Activated T-helper 1 cell treated with anti-CD3 and anti-CD28 coated beads, Interleukin-12 subunit alpha, Interleukin-12 subunit beta, Interleukin-2, Interleukin-4 antibody, amounts not matched to agents 30 ng/mL and 10 ng/mL and 1 ng/mL, durations not matched to agents 14 hours and 24 hours and 36 hours (primary cell): ENCODE data around the gene SRCIN1. TPM values are rescaled to one million over a fixed set of nuclear protein-coding genes. Genes with fewer than 3 reads are reported as not detected.

Experiments
- DNase-seq: peaks from one replicate; pipeline ENCODE4 v3.0.0; 2021; ENCODE audit warnings: low spot score
- H3K27ac Mint-ChIP-seq: one replicate; pipeline ENCODE4 v1.8.0; 2021; ENCODE audit warnings: mild to moderate bottlenecking, mixed read lengths
- H3K27me3 Mint-ChIP-seq: one replicate; pipeline ENCODE4 v1.8.0; 2022; ENCODE audit warnings: mild to moderate bottlenecking, moderate library complexity, mixed read lengths; ENCODE audit not compliant: insufficient read depth
- H3K36me3 Mint-ChIP-seq: one replicate; pipeline ENCODE4 v1.8.0; 2021; ENCODE audit warnings: low read depth, mixed read lengths
- H3K4me1 Mint-ChIP-seq: one replicate; pipeline ENCODE4 v1.8.0; 2021; ENCODE audit warnings: low read depth, mixed read lengths
- H3K4me3 Mint-ChIP-seq: one replicate; pipeline ENCODE4 v1.8.0; 2021; ENCODE audit warnings: mild to moderate bottlenecking, moderate library complexity, mixed read lengths
- H3K9me3 Mint-ChIP-seq: one replicate; pipeline ENCODE4 v1.8.0; 2021; ENCODE audit warnings: mixed read lengths
- intact Hi-C: fragments of 100-400 bp; cut with micrococcal nuclease; formaldehyde crosslinking; loops from one replicate; pipeline ENCODE4 v1.15.1; 2024
- total RNA-seq: library from RNA; stranded (reverse); gene quantifications from 2 replicates; pipeline ENCODE4 v1.2.3, GENCODE V29; 2022

Gene SRCIN1
- total RNA-seq, 1 donor from 2014 or later = 0.44 TPM

DNA sequence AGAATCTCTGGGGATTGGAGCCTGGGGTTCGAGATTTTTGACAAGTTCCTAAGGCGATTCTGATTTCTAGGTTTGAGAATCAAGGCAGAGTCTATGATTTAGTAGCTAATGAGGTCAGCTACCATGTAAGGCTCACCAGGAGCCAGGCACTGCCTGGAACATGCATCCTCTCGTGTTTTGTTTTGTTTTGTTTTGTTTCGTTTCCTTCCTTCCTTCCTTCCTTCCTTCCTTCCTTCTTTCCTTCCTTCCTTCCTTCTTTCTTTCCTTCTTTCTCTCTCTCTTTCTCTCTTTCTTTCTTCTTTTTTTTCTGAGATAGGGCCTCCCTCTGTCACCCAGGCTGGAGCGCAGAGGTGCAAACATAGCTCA, 39.1 kb downstream of the SRCIN1 start:
- DNase-seq = no peak
- Mint-ChIP-seq H3K27me3 (peaks cover 75% of the 10 kb centered on the region), H3K4me3 (no peak overlapping the region), H3K4me1 (no peaks in the 10 kb centered on the region), H3K36me3 (no peaks in the 10 kb centered on the region), H3K9me3 (no peaks in the 10 kb centered on the region), H3K27ac (no peak overlapping the region)
- intact Hi-C loops = loop anchor here (10.0 kb wide), 1 partner anchor 1622 kb away; the partner anchor contains the start of gene AATF

DNA sequence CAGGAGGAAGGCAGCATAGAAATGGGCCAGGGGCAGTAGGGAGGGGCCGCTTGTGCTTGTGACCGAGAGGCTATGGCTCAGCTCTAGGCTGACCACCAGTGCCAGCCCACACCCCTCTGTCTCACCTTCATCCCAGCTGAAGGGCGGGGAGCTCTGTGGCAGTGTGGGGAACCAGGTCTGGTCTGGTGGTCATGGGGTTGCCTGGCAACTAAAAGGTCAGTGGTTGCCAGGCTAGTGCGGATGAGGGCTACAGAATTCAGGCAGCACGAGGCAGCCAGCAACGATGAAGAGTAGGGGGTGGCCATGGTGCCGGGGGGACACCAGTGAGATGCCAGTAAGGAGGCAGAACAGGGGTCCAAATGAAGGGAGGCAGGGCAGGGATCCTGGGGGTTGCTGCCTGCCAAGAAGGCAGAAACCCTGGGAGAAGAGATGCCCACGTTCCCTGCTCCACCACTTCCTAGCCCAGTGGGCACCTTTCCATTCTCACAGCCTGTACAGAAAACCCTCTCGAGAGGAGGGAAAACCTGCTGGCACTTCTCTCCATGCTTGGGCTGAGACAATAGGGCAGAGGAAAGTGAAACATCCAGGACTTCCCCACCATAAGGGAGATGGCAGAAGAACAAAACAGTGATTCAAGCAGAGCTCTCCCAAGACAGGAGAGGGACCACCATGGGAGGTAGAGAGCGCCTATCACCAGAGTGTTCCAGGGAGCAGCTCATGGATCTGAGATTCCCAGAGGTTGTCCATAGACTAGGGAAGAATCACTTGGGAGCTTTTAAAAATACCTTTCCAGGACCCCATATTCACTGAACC, 39.7 kb downstream of the SRCIN1 start:
- Mint-ChIP-seq H3K36me3 (no peaks in the 10 kb centered on the region), H3K9me3 (no peaks in the 10 kb centered on the region), H3K4me1 (no peaks in the 10 kb centered on the region), H3K27me3 (peaks cover 73% of the 10 kb centered on the region), H3K4me3 (no peak overlapping the region), H3K27ac (no peak overlapping the region)
- intact Hi-C loops = loop anchor here (10.0 kb wide), 1 partner anchor 1621 kb away; the partner anchor contains the start of gene AATF
- no peak for DNase-seq

DNA sequence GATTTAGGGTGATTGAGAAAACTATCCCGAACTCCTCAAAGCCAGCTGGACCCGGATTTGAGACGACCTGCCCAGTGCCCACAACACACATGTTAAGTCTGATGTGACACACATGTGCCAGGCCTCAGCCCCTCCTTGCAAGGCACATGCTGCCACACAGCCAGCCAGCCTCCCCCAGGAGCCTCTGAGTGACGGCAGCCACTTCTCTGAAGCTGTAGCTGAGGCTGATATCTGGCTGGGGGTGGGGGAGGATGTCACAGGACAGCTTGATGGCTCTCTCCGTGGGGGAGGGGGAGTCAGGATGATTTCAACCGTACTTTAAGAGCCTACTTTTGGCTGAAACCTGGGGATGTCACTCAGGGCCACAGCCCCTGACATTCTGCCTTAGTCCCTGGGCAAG, 40.9 kb downstream of the SRCIN1 start:
- DNase-seq = no peak

DNA sequence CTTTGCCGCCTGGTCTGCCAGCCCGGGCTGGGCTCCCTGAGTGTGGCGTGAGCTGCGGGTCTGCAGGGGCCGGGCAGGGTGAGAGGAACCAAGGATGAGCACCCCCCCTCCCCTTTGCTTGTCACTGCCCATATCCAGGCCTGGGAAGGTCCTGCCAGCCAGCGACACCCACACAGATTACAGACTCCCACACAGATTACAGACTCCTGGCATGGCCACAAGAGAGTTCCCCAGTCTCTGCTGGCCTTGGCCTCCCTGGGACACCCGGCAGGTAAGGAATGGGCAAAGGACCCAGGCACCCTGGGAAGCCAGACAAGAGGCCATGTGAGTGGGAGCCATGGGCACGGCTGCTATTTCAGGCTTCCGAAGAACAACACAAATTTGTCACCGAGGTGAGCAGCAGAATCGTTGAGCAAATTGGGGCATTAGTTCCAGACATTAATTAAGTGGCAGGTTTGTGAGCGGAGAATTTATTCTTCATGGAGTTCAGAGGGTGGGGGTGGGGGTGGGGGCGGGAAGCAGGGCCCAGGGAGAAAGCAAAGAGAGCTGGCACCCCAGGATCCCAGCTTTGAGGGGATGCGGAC, 41.4 kb downstream of the SRCIN1 start:
- Mint-ChIP-seq H3K4me3 (no peak overlapping the region), H3K27me3 (peaks cover 71% of the 10 kb centered on the region), H3K9me3 (no peaks in the 10 kb centered on the region), H3K27ac (no peak overlapping the region), H3K4me1 (peaks cover 12% of the 10 kb centered on the region), H3K36me3 (peaks cover 3% of the 10 kb centered on the region)
- intact Hi-C loops = loop anchor here (10.0 kb wide), 1 partner anchor 1620 kb away; the partner anchor contains the start of gene AATF
- DNase-seq = no peak

More for the DNA sequence above, 40.9 kb downstream of the SRCIN1 start:
- Mint-ChIP-seq H3K27me3 (peaks cover 72% of the 10 kb centered on the region), H3K4me3 (no peak overlapping the region), H3K27ac (no peak overlapping the region), H3K4me1 (peaks cover 7% of the 10 kb centered on the region), H3K36me3 (peaks cover 3% of the 10 kb centered on the region), H3K9me3 (no peaks in the 10 kb centered on the region)
- intact Hi-C loops = loop anchor here (10.0 kb wide), 1 partner anchor 1620 kb away; the partner anchor contains the start of gene AATF

DNA sequence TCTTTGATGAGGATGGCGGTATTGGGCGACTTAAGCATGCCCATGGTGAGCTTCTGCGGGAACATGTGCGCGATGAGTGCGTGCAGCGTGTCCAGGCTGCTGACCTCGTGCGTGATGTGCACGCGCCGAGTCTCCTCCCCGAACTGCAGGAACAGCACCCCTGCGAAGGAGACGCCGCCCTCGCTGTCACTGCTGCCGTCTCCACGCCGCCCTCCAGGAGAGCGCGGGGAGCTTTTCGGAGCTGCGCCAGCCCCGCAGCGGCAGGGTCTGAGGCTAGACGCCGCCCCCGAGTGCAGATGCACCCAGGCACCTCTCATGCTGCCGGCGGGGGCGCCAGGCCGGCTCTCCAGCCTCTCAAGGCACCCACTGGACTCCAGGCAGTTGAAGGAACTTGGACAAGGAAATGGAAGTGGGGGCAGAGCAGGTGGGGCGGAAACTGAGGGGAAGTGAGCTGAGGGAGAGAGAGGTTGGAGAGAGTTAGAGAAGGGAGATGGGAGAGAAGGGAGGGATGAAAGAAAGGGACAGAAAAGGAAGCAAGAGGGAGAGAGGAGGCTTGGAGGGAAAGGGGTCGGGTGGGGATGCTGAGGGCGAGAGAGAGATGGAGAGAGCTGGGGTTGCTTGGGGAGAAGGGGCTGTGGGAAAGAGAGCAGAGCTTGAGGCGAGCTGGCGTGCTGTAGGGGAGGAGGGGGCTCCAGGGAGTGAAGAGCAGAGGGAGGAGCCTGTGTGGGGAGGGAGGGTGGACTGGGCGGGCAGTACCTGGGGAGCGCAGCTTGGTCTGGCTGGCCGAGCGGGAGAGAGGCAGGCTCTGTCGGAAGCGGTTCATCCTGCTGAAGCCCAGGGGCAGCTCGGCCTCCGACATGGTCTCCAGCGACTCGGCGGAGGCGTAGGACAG, 42.1 kb downstream of the SRCIN1 start:
- intact Hi-C loops = loop anchor here (10.0 kb wide), 1 partner anchor 1619 kb away; the partner anchor contains the start of gene AATF

DNA sequence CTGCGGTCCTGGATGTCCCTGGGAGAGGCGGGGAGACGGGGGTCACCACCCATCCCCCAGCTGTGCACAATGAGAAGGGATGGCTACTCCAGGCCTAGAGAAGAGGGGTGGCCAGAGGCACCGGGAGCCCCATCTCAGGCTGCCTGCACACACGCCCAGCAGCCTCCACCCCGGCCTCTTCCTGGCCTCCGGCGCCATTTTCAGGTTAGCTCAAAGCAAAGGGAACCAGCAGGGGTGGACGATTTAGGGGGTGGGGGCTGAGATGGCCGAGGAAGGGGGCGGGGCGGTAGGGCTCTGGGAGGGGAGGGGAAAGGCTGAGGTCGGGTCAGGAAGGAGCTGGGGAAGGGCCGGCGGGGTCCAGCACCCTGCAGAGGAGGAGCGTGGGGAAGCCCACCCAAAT, 42.8 kb downstream of the SRCIN1 start:
- Mint-ChIP-seq H3K4me3 (no peak overlapping the region), H3K27ac (no peak overlapping the region), H3K27me3 (peaks cover 68% of the 10 kb centered on the region), H3K36me3 (peaks cover 3% of the 10 kb centered on the region), H3K9me3 (no peaks in the 10 kb centered on the region), H3K4me1 (peaks cover 22% of the 10 kb centered on the region)
- DNase-seq = no peak
- intact Hi-C loops = loop anchor here (10.0 kb wide), 1 partner anchor 1618 kb away; the partner anchor contains the start of gene AATF

More for the DNA sequence above, 42.1 kb downstream of the SRCIN1 start:
- peaks cover 3% of the 10 kb centered on the region for H3K36me3 Mint-ChIP-seq
- no peak overlapping the region for H3K4me3 Mint-ChIP-seq
- H3K4me1 Mint-ChIP-seq = peaks cover 20% of the 10 kb centered on the region
- no peak for DNase-seq
- peaks cover 71% of the 10 kb centered on the region for H3K27me3 Mint-ChIP-seq
- no peak overlapping the region for H3K27ac Mint-ChIP-seq
- H3K9me3 Mint-ChIP-seq = no peaks in the 10 kb centered on the region

DNA sequence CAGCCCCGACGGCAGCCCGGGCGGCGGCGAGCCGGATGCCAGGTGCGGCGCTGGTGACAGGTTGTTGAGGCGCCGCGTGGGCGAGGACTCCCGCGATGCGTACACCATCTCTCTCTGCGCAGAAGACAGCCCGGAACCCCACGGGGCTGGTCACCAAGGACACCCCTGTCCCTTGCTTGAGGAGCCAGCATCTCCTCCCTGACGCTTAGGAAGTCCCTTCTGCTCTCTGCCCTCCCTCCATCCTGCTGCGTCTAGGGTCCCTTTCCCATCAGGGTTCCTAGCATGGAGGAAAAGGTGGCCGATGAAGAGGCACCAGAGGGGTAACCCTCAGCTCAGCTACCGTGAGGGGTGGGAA, 43.6 kb downstream of the SRCIN1 start:
- peaks cover 27% of the 10 kb centered on the region for H3K4me1 Mint-ChIP-seq
- H3K27ac Mint-ChIP-seq = peak overlapping the region; percentile 47
- H3K36me3 Mint-ChIP-seq = peaks cover 3% of the 10 kb centered on the region
- no peaks in the 10 kb centered on the region for H3K9me3 Mint-ChIP-seq
- H3K27me3 Mint-ChIP-seq = peaks cover 62% of the 10 kb centered on the region
- H3K4me3 Mint-ChIP-seq = no peak overlapping the region
- DNase-seq = no peak
- intact Hi-C loops = loop anchor here (10.0 kb wide), 1 partner anchor 1617 kb away; the partner anchor contains the start of gene AATF

DNA sequence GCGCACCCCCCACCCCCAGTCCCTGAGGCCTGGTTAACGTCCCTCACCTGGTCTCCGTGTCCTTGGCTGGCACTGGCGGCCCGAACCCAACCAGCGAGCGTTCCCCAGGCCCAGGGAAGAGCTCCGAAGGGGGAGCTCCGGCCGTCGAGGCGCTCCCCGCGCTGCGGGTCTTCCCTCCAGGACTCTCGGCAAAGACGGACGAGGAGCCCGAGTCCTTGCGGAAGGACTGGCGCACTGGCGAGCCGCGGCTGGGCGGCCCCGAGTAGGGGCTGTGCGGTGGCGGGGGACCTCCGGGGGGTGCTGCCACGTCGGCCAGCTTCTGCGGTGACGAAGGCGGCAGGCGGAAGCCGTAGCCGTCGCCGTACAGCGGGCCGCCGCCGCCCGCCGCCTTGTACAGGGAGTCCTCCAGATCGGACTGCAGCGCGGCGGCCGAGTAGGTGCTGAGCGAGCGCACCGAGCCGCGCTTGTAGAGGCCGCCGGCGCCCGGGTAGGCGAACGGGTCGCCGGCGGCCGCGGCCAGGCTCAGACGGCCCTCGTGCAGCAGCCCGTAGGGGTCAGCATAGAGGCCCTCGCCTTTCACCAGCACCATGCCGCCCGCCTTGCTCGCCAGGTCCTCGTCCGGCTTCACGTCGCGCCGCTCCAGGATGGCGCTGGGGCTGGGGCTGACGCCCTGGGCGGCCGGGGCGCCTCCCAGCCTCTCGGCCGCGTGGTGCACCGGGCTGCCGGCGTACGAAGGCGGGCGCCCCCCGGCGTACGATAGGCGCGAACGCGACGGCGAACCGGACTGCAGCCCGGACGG, 44.1 kb downstream of the SRCIN1 start:
- H3K27ac Mint-ChIP-seq = no peak overlapping the region
- intact Hi-C loops = loop anchor here (10.0 kb wide), 1 partner anchor 1617 kb away; the partner anchor contains the start of gene AATF
- no peak for DNase-seq
- H3K9me3 Mint-ChIP-seq = no peaks in the 10 kb centered on the region
- peaks cover 57% of the 10 kb centered on the region for H3K27me3 Mint-ChIP-seq
- H3K4me1 Mint-ChIP-seq = peaks cover 27% of the 10 kb centered on the region
- no peak overlapping the region for H3K4me3 Mint-ChIP-seq
- H3K36me3 Mint-ChIP-seq = peaks cover 3% of the 10 kb centered on the region

DNA sequence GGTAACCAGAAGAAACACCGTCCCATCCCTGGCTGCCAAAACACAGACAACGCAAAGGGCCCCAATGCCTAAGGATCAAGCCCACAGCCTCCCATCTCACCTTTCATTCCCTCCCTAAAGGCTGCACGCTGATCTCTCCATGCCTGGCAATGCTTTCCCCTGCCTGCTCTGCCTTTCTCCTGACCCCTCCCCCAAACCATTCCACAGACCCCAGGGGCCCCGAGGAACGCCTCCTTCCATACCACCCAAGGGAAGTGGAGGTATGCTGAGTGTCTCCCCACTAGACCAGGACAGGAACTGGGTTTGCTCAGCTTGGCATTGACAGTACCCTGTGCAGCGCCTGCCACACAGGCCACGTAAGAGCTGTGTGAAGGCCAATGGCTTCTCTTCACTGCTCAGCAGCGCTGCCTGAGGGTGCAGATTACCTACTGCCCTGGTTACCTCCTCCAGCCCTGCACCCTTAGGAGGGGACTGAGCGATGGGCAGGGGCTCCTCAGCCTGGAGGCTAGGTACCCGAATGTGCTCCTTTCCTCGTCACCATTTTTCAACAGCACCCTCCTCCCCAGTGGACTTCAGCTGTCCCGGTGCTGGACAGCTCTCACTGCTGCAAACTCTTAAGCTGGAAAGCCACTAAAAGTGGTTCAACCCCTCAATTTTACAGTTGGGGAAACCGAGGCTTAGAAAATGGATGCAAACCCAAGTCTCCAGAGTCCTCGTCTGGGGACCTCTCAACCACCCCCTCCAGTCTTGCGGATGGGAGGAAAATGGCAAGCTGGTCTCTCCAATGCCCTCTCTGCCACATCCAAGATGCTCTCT, 45.0 kb downstream of the SRCIN1 start:
- Mint-ChIP-seq H3K9me3 (no peaks in the 10 kb centered on the region), H3K4me1 (peaks cover 27% of the 10 kb centered on the region), H3K27ac (peak overlapping the region; percentile 67), H3K36me3 (peaks cover 3% of the 10 kb centered on the region), H3K27me3 (peaks cover 58% of the 10 kb centered on the region), H3K4me3 (peak overlapping the region; percentile 35)
- intact Hi-C loops = loop anchor here (10.0 kb wide), 1 partner anchor 1616 kb away; the partner anchor contains the start of gene AATF
- no peak for DNase-seq

DNA sequence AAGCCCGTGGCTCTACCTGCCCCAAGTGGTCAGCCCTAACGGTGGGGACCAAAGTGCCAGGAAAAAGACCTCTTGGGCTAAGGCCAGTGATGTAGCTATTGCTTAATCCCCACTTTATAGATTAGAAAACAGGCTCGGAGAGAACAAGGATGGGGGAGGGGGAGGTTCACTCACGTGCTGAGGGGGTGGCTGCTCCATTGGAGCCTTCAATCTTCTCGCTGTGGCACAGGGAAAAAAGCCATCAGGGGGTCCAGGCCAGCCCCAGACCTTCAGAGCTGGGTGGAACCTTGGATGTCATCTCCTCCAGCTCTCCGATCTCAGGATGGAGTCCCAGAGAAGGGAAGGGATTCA, 45.9 kb downstream of the SRCIN1 start:
- Mint-ChIP-seq H3K27ac (no peak overlapping the region), H3K36me3 (peaks cover 3% of the 10 kb centered on the region), H3K27me3 (peaks cover 56% of the 10 kb centered on the region), H3K9me3 (no peaks in the 10 kb centered on the region), H3K4me3 (no peak overlapping the region), H3K4me1 (peaks cover 27% of the 10 kb centered on the region)
- intact Hi-C loops = loop anchor here (2.0 to 10.0 kb wide), 3 partner anchors 47 to 1615 kb away; partner anchors contain the start of genes AATF and PSMB3
- DNase-seq = no peak
